ENCODE data around the gene WBP1.
A peak's percentile ranks its signal among the peaks of the same experiment; 100 is the strongest.
"Not testable (repeated sequence)": the region's sequence is repeated elsewhere in the genome, so short reads cannot be mapped to it uniquely, and the experiment has no call there.

The WBP1 gene

GRCh38 chr2:74482801-74483674 lies 24.8 kb downstream of the WBP1 start, which contains the start of the genes CCDC142 and TTC31:
Gene CCDC142, minus strand, starts transcription at chr2:74482998. Its CDS starts 161 bp downstream, at chr2:74482837.
Gene TTC31, plus strand, starts transcription at chr2:74483081. Its CDS starts 15 bp downstream, at chr2:74483096.
- peak; percentile 94 for DNase-seq (ENCODE audit: low spot score)

- not testable (repeated sequence) for DNase-seq (ENCODE audit: low spot score)
Measured at GRCh38 chr2:74483675-74484164, 25.5 kb downstream of the WBP1 start.

GRCh38 chr2:74486141-74486540 lies 27.9 kb downstream of the WBP1 start:
- DNase-seq (ENCODE audit: low spot score) = no peak

GRCh38 chr2:74488643-74489481 lies 30.6 kb downstream of the WBP1 start:
- no peak for DNase-seq (ENCODE audit: low spot score)

GRCh38 chr2:74489906-74490305 lies 31.7 kb downstream of the WBP1 start:
- DNase-seq (ENCODE audit: low spot score) = no peak

GRCh38 chr2:74491648-74492544 lies 33.7 kb downstream of the WBP1 start:
- no peak for DNase-seq (ENCODE audit: low spot score)

- no peak for DNase-seq (ENCODE audit: low spot score)
Measured at GRCh38 chr2:74493546-74493945, 35.3 kb downstream of the WBP1 start.

GRCh38 chr2:74495440-74495839 lies 37.2 kb downstream of the WBP1 start:
- DNase-seq (ENCODE audit: low spot score) = no peak

GRCh38 chr2:74496997-74497776 lies 38.9 kb downstream of the WBP1 start:
- no peak for DNase-seq (ENCODE audit: low spot score)

- no peak for DNase-seq (ENCODE audit: low spot score)
Measured at GRCh38 chr2:74497777-74498499, 39.7 kb downstream of the WBP1 start.

- no peak for DNase-seq (ENCODE audit: low spot score)
Measured at GRCh38 chr2:74498500-74499266, 40.4 kb downstream of the WBP1 start.

GRCh38 chr2:74499267-74499939 lies 41.2 kb downstream of the WBP1 start, which contains the start of gene LBX2:
Gene LBX2, minus strand, starts transcription at chr2:74499603. Its CDS starts 66 bp downstream, at chr2:74499537.
- no peak for DNase-seq (ENCODE audit: low spot score)

GRCh38 chr2:74499940-74500577 lies 41.8 kb downstream of the WBP1 start:
- DNase-seq (ENCODE audit: low spot score) = no peak

GRCh38 chr2:74500578-74500946 lies 42.3 kb downstream of the WBP1 start:
- no peak for DNase-seq (ENCODE audit: low spot score)

- DNase-seq (ENCODE audit: low spot score) = no peak
Measured at GRCh38 chr2:74501335-74502071, 43.3 kb downstream of the WBP1 start.

- DNase-seq (ENCODE audit: low spot score) = no peak
Measured at GRCh38 chr2:74502147-74502719, 44.0 kb downstream of the WBP1 start.
